IPS-NIHi7 (cell line): ENCODE data around the gene CEMIP.

Source experiments
- DNase-seq: peaks from one replicate; pipeline ENCODE4 v3.0.0; 2012; ENCODE audit warnings: mixed read lengths; ENCODE audit errors: extremely low spot score

The CEMIP gene

GRCh38 chr15:80778964-80779657 lies at the start of gene CEMIP:
Gene CEMIP (plus strand): TSS chr15:80779370. CDS start chr15:80873880, 94,510 bp downstream.
- DNase-seq: peak; percentile 90

GRCh38 chr15:80730387-80730786 lies 48.8 kb upstream of the CEMIP start:
- DNase-seq: no peak

- DNase-seq: no peak
Observed at GRCh38 chr15:80730926-80731325, 48.2 kb upstream of the CEMIP start.

GRCh38 chr15:80732167-80732566 lies 47.0 kb upstream of the CEMIP start:
- DNase-seq: no peak

GRCh38 chr15:80732818-80733217 lies 46.4 kb upstream of the CEMIP start:
- no peak for DNase-seq

- DNase-seq: no peak
Observed at GRCh38 chr15:80733460-80733859, 45.7 kb upstream of the CEMIP start.

GRCh38 chr15:80735344-80735743 lies 43.8 kb upstream of the CEMIP start:
- no peak for DNase-seq

GRCh38 chr15:80736560-80736959 lies 42.6 kb upstream of the CEMIP start:
- no peak for DNase-seq

- DNase-seq: no peak
Observed at GRCh38 chr15:80739919-80740318, 39.3 kb upstream of the CEMIP start.

- DNase-seq: no peak
Observed at GRCh38 chr15:80742081-80742480, 37.1 kb upstream of the CEMIP start.

GRCh38 chr15:80743189-80743833 lies 35.9 kb upstream of the CEMIP start:
- DNase-seq: no peak

GRCh38 chr15:80744415-80744814 lies 34.8 kb upstream of the CEMIP start:
- DNase-seq: no peak

- DNase-seq: no peak
Observed at GRCh38 chr15:80744826-80745225, 34.3 kb upstream of the CEMIP start.

GRCh38 chr15:80745888-80746287 lies 33.3 kb upstream of the CEMIP start:
- DNase-seq: no peak

GRCh38 chr15:80747317-80748053 lies 31.7 kb upstream of the CEMIP start:
- DNase-seq: no peak

- DNase-seq: no peak
Observed at GRCh38 chr15:80749589-80749988, 29.6 kb upstream of the CEMIP start.

- no peak for DNase-seq
Observed at GRCh38 chr15:80750575-80750974, 28.6 kb upstream of the CEMIP start.

- no peak for DNase-seq
Observed at GRCh38 chr15:80752204-80752603, 27.0 kb upstream of the CEMIP start.

- no peak for DNase-seq
Observed at GRCh38 chr15:80753161-80753560, 26.0 kb upstream of the CEMIP start.

- no peak for DNase-seq
Observed at GRCh38 chr15:80754014-80754413, 25.2 kb upstream of the CEMIP start.

GRCh38 chr15:80755885-80756284 lies 23.3 kb upstream of the CEMIP start:
- no peak for DNase-seq

- DNase-seq: no peak
Observed at GRCh38 chr15:80758130-80758745, 20.9 kb upstream of the CEMIP start.
